Esophagus squamous epithelium (tissue), 5 donors: ENCODE data around the gene NCOA5. TPM values are rescaled to one million over a fixed set of nuclear protein-coding genes. Genes with fewer than 3 reads are reported as not detected.

Experiments
- DNase-seq: peaks from one replicate; lab custom pipeline; 2025; lab: John Stamatoyannopoulos, UW
- H3K27ac ChIP-seq, 4 donors: fragments of 200-600 bp; sonication (generic); one replicate each; pipeline ENCODE4 v1.5.1; 2016 to 2019; ENCODE audit warnings: mild to moderate bottlenecking in 1 of 4
- H3K27me3 ChIP-seq, 4 donors: fragments of 200-600 bp; sonication (generic); 1 replicate in 3 of 4; 2 replicates in 1 of 4; pipeline versions ENCODE4 v1.5.1 to v1.6.0; 2017 to 2021; ENCODE audit warnings: antibody characterized with exemption in 1 of 4
- H3K36me3 ChIP-seq, 3 donors: fragments of 200-600 bp; sonication (generic); one replicate each; pipeline ENCODE4 v1.5.1; 2016 to 2019
- H3K4me1 ChIP-seq, 3 donors: fragments of 200-600 bp; sonication (generic); one replicate each; pipeline ENCODE4 v1.5.1; 2017 to 2019
- H3K4me3 ChIP-seq, 4 donors: fragments of 200-600 bp; sonication (generic); 1 replicate in 3 of 4; 2 replicates in 1 of 4; pipeline ENCODE4 v1.5.1; 2016 to 2019; ENCODE audit warnings: mild to moderate bottlenecking in 2 of 4, moderate library complexity in 1 of 4
- H3K9me3 ChIP-seq, 3 donors: fragments of 200-600 bp; sonication (generic); one replicate each; pipeline ENCODE4 v1.5.1; 2016 to 2019
- POLR2A ChIP-seq, 4 donors: fragments of 450-650 bp; IDR thresholded peaks; one replicate each; pipeline ENCODE4 v1.6.1; 2017; ENCODE audit warnings: antibody characterized with exemption in 4 of 4, mild to moderate bottlenecking in 4 of 4, moderate library complexity in 3 of 4
- WGBS, 2 donors: methylation state at CpG; one replicate each; pipeline ENCODE4 v1.1.5; 2018; 5-methylcytosine and 5-hydroxymethylcytosine counted together
- intact Hi-C: fragments of 100-400 bp; cut with DNase I; formaldehyde crosslinking; loops from one replicate; pipeline ENCODE4 v1.15.0; 2022
- total RNA-seq, 4 donors: library from RNA; depleted of rRNA; stranded (reverse); fragments of >200 nt; gene quantifications; one replicate each; pipeline ENCODE4 v1.1.0, GENCODE V29; 2016
- TF ChIP-seq, protein P1 (sequence below), 6 experiments: fragments of 450-650 bp in 4 of 6; fragments of 200-600 bp in 2 of 6; sonication (generic) in 2 of 6; IDR thresholded peaks; one replicate each; pipeline ENCODE4 v1.5.1; 2016 to 2019; ENCODE audit warnings: antibody characterized with exemption in 6 of 6, mild to moderate bottlenecking in 4 of 6, moderate library complexity in 4 of 6
- donor health status: DM: yes; HTN: yes; CAD: no.

Gene NCOA5
- total RNA-seq, 4 donors from 2014 or later = 20.7 to 29.8 (median 22.3) TPM

DNA sequence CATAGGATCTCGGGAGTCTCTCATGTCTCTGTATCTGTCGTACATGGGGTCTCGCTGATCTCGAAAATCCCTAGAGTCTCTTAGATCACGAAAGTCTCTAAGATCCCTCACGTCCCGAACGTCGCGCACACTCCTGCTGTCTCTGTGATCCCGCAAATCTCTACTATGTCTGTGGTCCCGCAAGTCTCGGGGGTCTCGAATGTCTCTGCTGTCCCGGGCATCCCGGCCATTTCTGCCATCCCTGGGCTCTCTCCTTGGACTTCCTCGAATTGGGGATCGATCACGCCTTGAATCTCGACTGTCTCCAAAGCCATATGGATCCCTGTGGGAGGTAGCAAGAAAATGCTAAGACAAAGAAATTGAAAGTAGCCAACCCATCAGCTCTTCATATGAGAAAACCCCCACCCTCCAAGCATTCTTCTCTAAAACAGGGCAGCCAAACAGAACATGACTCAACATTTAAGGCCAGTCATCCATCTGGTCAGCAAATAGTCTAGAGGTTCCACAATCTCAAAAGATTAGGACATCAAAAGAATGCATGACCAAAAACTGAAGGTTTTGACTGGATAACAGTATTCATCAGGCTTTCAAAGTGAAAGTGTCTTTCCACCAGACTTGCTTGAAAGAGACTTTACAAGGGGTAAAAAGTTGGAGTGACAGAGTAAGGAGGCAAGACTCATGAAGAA, 19.4 kb downstream of the NCOA5 start:
- peaks cover 13 to 74% (median 36%) of the 10 kb centered on the region in 3 donors for H3K36me3 ChIP-seq
- peaks cover 0 to 7% (median 0%) of the 10 kb centered on the region in 3 donors for H3K4me1 ChIP-seq
- TF ChIP-seq, protein P1, sequence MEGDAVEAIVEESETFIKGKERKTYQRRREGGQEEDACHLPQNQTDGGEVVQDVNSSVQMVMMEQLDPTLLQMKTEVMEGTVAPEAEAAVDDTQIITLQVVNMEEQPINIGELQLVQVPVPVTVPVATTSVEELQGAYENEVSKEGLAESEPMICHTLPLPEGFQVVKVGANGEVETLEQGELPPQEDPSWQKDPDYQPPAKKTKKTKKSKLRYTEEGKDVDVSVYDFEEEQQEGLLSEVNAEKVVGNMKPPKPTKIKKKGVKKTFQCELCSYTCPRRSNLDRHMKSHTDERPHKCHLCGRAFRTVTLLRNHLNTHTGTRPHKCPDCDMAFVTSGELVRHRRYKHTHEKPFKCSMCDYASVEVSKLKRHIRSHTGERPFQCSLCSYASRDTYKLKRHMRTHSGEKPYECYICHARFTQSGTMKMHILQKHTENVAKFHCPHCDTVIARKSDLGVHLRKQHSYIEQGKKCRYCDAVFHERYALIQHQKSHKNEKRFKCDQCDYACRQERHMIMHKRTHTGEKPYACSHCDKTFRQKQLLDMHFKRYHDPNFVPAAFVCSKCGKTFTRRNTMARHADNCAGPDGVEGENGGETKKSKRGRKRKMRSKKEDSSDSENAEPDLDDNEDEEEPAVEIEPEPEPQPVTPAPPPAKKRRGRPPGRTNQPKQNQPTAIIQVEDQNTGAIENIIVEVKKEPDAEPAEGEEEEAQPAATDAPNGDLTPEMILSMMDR (IDR thresholded peaks at IDR 0.05) = no peak
- no peak for TF ChIP-seq POLR2A (IDR thresholded peaks at IDR 0.05)
- no peak for DNase-seq
- H3K4me3 ChIP-seq = no peak overlapping the region
- no peak overlapping the region for H3K27ac ChIP-seq
- no peaks in the 10 kb centered on the region for H3K9me3 ChIP-seq
- 89 to 94% methylated on average over 19 to 20 of the region's 20 CpGs for WGBS, 2 donors
- intact Hi-C loops = no loop called here
- H3K27me3 ChIP-seq = no peaks in the 10 kb centered on the region

DNA sequence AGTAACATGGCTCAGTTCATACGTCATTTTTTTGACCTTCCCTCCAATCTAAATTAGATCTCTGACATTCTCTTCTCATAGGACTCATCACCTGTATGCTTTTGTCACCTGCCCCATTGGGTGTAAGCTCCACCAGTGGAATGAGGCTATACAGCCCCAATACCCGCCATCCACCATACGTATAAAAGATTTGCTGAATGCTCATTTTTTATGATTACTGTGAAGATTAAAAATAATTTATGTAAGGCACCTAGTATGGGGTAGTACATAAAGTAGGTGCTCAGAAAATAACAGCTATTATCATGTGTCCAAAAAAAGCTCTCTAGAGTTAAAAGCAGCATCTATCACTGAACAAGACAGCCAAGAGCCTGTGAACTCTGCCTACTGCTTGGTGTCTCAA, 24.1 kb downstream of the NCOA5 start:
- Histone ChIP-seq H3K4me1 (peaks cover 0 to 12% (median 5%) of the 10 kb centered on the region in 3 donors), H3K4me3 (no peak overlapping the region), H3K9me3 (no peaks in the 10 kb centered on the region), H3K27me3 (no peaks in the 10 kb centered on the region), H3K27ac (no peak overlapping the region), H3K36me3 (peaks cover 47 to 100% (median 58%) of the 10 kb centered on the region in 3 donors)
- no peak for DNase-seq
- intact Hi-C loops = no loop called here
- TF ChIP-seq POLR2A (IDR thresholded peaks at IDR 0.05) = no peak
- TF ChIP-seq, protein P1 (IDR thresholded peaks at IDR 0.05) = no peak
- WGBS, 2 donors = 91 to 94% methylated on average over 3 of the region's 3 CpGs

DNA sequence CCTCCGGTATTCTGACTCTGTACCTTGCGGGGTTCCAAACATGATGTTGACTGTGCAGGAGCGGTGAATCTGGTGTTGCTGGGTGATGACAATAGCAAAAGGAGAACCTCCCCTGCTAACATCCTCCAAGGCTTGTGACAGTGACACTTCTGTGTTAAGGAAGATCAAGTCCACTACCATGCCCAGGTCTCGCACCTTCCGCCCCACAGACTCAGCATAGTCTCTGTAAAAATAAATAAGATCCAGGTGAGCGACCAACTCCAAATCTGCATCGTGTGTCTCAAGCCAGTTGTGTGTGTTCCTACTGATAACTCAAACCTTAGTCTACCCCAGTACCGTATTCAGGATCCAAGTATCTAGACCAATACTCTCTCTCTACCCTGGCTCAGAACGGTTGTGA, 24.8 kb downstream of the NCOA5 start:
- 84 to 93% methylated on average over 6 to 9 of the region's 9 CpGs for WGBS, 2 donors
- Histone ChIP-seq H3K4me3 (no peak overlapping the region), H3K36me3 (peaks cover 47 to 100% (median 58%) of the 10 kb centered on the region in 3 donors), H3K27ac (no peak overlapping the region), H3K27me3 (no peaks in the 10 kb centered on the region), H3K4me1 (peaks cover 0 to 19% (median 9%) of the 10 kb centered on the region in 3 donors), H3K9me3 (no peaks in the 10 kb centered on the region)
- TF ChIP-seq POLR2A (IDR thresholded peaks at IDR 0.05) = no peak
- TF ChIP-seq, protein P1 (IDR thresholded peaks at IDR 0.05) = no peak
- intact Hi-C loops = no loop called here
- DNase-seq = no peak

- DNase-seq = no peak
- Histone ChIP-seq H3K36me3 (peaks cover 47 to 91% (median 54%) of the 10 kb centered on the region in 3 donors), H3K27ac (no peak overlapping the region), H3K4me1 (peaks cover 6 to 29% (median 13%) of the 10 kb centered on the region in 3 donors), H3K27me3 (peaks cover 0 to 7% (median 0%) of the 10 kb centered on the region in 4 donors), H3K9me3 (no peaks in the 10 kb centered on the region), H3K4me3 (no peak overlapping the region)
- TF ChIP-seq, protein P1 (IDR thresholded peaks at IDR 0.05) = no peak
- TF ChIP-seq POLR2A (IDR thresholded peaks at IDR 0.05) = no peak
- 63 to 73% methylated on average over 3 of the region's 3 CpGs for WGBS, 2 donors
- intact Hi-C loops = no loop called here
These were observed 26.1 kb downstream of the NCOA5 start for GRCh38 chr20:46063652-46064054.

GRCh38 chr20:46063151-46063550, 26.6 kb downstream of the NCOA5 start:
- Histone ChIP-seq H3K4me3 (no peak overlapping the region), H3K27ac (no peak overlapping the region), H3K36me3 (peaks cover 47 to 86% (median 54%) of the 10 kb centered on the region in 3 donors), H3K27me3 (peaks cover 0 to 12% (median 0%) of the 10 kb centered on the region in 4 donors), H3K4me1 (peaks cover 11 to 34% (median 18%) of the 10 kb centered on the region in 3 donors), H3K9me3 (no peaks in the 10 kb centered on the region)
- TF ChIP-seq, protein P1 (IDR thresholded peaks at IDR 0.05) = no peak
- no peak for TF ChIP-seq POLR2A (IDR thresholded peaks at IDR 0.05)
- 90 to 100% methylated on average over 8 of the region's 8 CpGs for WGBS, 2 donors
- intact Hi-C loops = no loop called here
- DNase-seq = no peak
